Measurements from ENCODE around the gene SGTA.

SGTA gene

GRCh38 chr19:2733930-2734588, 49.0 kb downstream of the SGTA start:
- Histone ChIP-seq H3K9me3 (ENCODE audit: low read length) (peaks cover 9% of the 10 kb centered on the region), H3K27me3 (ENCODE audit: insufficient read depth, low read length) (no peaks in the 10 kb centered on the region), H3K36me3 (ENCODE audit: insufficient read depth, low read length) (peaks cover 43% of the 10 kb centered on the region), H2AFZ (ENCODE audit: low read depth, low read length) (no peak overlapping the region), H3K4me1 (ENCODE audit: insufficient read depth, low read length) (peaks cover 6% of the 10 kb centered on the region), H3K4me3 (ENCODE audit: low read length) (no peak overlapping the region)

DNA sequence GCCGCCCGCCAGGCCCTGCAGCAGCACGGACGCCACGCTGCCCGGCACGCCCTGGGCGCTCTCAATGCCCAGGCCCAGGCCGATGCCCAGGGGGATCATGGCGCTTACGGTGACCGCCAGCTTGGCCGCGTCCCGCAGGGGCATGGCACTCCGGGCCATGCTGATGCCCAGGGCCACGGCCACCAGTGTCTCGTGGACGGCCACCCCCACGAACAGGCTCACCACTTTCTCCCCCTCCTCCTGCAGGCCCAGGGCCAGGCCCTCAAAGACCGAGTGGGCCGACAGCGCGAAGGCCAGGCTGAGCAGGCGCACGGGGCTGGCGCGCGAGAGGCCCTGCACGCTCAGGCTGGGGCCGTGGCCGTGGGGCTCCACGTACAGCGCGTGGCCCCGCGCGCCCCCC, 50.2 kb downstream of the SGTA start:
- Histone ChIP-seq H3K4me3 (ENCODE audit: low read length) (no peak overlapping the region), H2AFZ (ENCODE audit: low read depth, low read length) (no peak overlapping the region), H3K36me3 (ENCODE audit: insufficient read depth, low read length) (peaks cover 43% of the 10 kb centered on the region), H3K4me1 (ENCODE audit: insufficient read depth, low read length) (peaks cover 5% of the 10 kb centered on the region), H3K27me3 (ENCODE audit: insufficient read depth, low read length) (no peaks in the 10 kb centered on the region), H3K9me3 (ENCODE audit: low read length) (peaks cover 9% of the 10 kb centered on the region)

DNA sequence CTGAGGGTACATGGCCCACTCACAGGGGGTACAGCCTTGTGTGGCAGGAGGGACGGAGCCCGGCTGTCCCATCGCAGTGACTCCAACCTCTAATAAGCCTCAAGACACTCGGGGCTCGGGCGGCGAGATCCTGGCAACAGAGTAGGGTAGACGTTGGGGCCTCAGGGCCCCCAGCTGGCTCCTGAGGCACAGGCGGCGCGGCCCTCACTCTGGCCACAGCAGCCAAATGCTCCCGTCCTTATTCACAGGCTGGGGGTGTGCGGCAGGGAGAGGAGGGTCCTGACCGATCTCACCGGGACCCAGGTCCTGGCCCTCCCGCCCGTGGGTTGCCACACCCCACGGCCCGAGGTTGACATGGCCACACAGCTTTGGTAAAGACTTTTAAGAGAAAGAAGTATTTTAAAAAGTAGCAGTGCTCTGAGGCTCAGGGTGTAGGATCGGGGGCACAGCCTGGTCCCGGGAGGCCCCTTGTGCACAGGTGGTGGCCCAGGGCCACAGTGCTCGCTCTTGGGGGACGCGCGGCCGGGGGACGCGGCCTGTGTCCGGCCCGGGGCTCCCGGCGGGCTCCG, 50.8 kb downstream of the SGTA start:
- Histone ChIP-seq H3K27me3 (ENCODE audit: insufficient read depth, low read length) (peaks cover 3% of the 10 kb centered on the region), H3K36me3 (ENCODE audit: insufficient read depth, low read length) (peaks cover 43% of the 10 kb centered on the region), H3K9me3 (ENCODE audit: low read length) (peaks cover 9% of the 10 kb centered on the region), H2AFZ (ENCODE audit: low read depth, low read length) (no peak overlapping the region), H3K4me1 (ENCODE audit: insufficient read depth, low read length) (peaks cover 5% of the 10 kb centered on the region), H3K4me3 (ENCODE audit: low read length) (no peak overlapping the region)

DNA sequence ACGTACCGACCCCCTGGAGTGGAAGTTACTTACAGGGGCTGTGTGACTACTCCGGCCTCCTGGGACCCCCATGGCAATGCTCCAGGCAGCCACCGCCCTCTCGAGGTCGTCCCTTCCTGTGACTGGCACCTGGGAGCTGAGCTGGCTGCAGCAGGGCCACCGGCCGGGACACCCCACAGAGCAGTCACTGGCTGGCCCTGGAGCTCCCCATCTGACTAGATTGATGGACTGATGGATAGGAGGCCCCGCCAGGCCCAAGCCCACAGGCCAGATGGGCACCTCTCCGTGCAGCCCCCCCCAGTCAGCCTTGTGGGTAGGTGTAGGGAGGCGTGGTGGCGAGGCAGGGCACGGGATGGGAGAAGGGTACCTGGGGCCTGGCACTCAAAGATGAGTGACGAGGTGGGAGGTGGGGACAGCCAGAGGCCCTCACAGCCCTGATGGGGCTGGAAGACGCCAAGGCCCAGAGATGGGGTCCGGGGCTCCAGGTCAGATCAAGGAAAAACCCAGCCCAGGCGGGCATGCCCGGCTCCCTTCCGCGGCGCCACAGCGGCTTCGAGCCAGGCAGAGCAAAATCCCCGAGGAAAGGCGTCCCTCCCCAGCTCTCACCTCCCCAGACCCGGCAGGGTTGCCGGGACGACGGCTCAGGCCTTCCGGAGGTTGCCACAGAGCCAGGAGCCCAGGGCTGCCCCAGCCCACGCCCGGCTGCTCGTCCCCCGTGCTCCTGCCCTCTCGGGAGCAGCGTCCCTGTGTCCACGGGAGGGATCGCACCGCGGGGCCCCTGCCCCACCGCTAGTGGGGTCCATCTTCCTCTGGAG, 51.7 kb downstream of the SGTA start:
- Histone ChIP-seq H2AFZ (ENCODE audit: low read depth, low read length) (no peak overlapping the region), H3K4me3 (ENCODE audit: low read length) (no peak overlapping the region), H3K36me3 (ENCODE audit: insufficient read depth, low read length) (peaks cover 35% of the 10 kb centered on the region), H3K9me3 (ENCODE audit: low read length) (peaks cover 1% of the 10 kb centered on the region), H3K4me1 (ENCODE audit: insufficient read depth, low read length) (peaks cover 9% of the 10 kb centered on the region), H3K27me3 (ENCODE audit: insufficient read depth, low read length) (peaks cover 9% of the 10 kb centered on the region)

DNA sequence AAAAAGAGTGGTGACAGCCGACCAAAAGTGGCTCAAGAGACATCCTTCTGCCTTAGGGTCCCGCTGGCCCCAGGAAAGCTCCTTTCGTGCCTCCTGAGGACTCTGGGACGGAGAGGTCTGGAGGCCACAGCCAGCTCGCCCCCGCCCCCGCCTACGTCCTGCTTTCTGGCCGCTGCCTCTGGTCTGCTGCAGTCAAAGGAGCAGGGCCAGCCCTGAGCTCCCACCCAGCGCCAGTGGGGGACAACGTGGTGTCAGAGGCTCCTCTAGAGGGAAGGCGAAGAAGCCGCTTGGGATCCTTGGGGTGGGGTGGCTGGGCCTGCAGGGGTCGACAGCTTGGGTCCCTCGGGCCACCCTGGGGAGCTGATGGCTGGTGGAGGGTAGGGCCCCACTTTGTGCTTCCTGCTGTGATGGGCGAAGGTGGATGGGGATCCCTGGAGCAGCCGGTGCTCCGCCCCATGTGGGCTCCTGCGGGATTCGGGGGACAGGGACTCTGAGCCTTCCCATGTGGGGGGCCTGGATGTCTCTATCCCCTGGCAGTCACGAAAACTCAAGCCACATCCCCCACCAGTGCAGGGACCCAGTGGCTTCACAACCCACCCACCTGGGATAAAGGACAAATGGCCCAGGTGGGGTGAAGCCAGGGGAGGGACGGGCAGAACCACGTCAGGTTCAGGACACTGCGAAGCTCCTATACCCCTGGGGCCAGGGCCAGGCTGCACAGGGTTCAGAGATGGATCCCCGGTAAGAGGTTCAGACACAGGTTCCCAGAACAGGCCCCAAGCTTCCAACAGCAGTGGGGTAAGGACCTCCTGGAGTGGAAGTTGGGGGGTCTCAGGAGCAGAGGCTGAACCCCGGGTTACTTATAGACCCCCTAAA, 52.9 kb downstream of the SGTA start:
- H3K27me3 ChIP-seq (ENCODE audit: insufficient read depth, low read length) = peaks cover 9% of the 10 kb centered on the region
- no peak overlapping the region for H2AFZ ChIP-seq (ENCODE audit: low read depth, low read length)
- peaks cover 9% of the 10 kb centered on the region for H3K4me1 ChIP-seq (ENCODE audit: insufficient read depth, low read length)
- no peaks in the 10 kb centered on the region for H3K9me3 ChIP-seq (ENCODE audit: low read length)
- peaks cover 24% of the 10 kb centered on the region for H3K36me3 ChIP-seq (ENCODE audit: insufficient read depth, low read length)
- no peak overlapping the region for H3K4me3 ChIP-seq (ENCODE audit: low read length)

DNA sequence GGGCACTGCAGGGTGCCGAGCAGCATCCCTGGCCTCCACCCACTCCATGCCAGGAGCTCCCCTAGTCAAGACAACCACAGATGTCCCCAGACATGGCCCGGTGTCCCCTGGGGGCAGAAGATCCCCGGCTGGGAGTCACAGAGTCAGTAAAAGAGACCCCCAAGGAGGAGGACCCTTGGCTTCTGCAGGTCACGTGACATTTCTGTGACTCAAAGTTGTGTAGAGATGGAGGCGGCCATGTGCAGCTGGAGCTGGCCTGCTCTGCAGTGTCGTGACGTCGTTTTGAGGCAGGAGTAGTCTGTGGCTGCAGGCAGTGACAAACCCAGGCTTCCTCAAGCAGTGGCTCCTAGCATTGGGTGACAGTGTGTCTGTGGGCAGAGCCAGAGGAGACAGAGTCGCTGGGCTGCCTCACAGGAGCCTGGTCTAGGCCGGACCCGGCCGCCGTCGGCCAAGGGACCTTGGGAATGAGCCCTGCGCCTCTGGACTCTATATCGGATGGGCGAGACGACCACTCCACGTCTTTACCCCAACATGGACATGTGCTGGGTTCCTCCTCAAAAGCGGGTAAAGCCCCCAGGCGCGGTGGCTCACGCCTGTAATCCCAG, 54.2 kb downstream of the SGTA start:
- no peak overlapping the region for H3K4me3 ChIP-seq (ENCODE audit: low read length)

GRCh38 chr19:2727640-2727944, 55.5 kb downstream of the SGTA start:
- Histone ChIP-seq H3K4me1 (ENCODE audit: insufficient read depth, low read length) (peaks cover 9% of the 10 kb centered on the region), H2AFZ (ENCODE audit: low read depth, low read length) (no peak overlapping the region), H3K36me3 (ENCODE audit: insufficient read depth, low read length) (peaks cover 6% of the 10 kb centered on the region), H3K9me3 (ENCODE audit: low read length) (no peaks in the 10 kb centered on the region), H3K4me3 (ENCODE audit: low read length) (no peak overlapping the region), H3K27me3 (ENCODE audit: insufficient read depth, low read length) (peaks cover 23% of the 10 kb centered on the region)

More for the DNA sequence above, 54.2 kb downstream of the SGTA start:
- Histone ChIP-seq H3K27me3 (ENCODE audit: insufficient read depth, low read length) (peaks cover 11% of the 10 kb centered on the region), H3K9me3 (ENCODE audit: low read length) (no peaks in the 10 kb centered on the region), H3K36me3 (ENCODE audit: insufficient read depth, low read length) (peaks cover 12% of the 10 kb centered on the region), H3K4me1 (ENCODE audit: insufficient read depth, low read length) (peaks cover 9% of the 10 kb centered on the region), H2AFZ (ENCODE audit: low read depth, low read length) (no peak overlapping the region)

- H3K9me3 ChIP-seq (ENCODE audit: low read length) = no peaks in the 10 kb centered on the region
- no peak overlapping the region for H3K4me3 ChIP-seq (ENCODE audit: low read length)
- H3K27me3 ChIP-seq (ENCODE audit: insufficient read depth, low read length) = peaks cover 29% of the 10 kb centered on the region
- H2AFZ ChIP-seq (ENCODE audit: low read depth, low read length) = no peak overlapping the region
- peaks cover 8% of the 10 kb centered on the region for H3K4me1 ChIP-seq (ENCODE audit: insufficient read depth, low read length)
- H3K36me3 ChIP-seq (ENCODE audit: insufficient read depth, low read length) = peaks cover 1% of the 10 kb centered on the region
These were observed 56.0 kb downstream of the SGTA start for GRCh38 chr19:2726904-2727639.

DNA sequence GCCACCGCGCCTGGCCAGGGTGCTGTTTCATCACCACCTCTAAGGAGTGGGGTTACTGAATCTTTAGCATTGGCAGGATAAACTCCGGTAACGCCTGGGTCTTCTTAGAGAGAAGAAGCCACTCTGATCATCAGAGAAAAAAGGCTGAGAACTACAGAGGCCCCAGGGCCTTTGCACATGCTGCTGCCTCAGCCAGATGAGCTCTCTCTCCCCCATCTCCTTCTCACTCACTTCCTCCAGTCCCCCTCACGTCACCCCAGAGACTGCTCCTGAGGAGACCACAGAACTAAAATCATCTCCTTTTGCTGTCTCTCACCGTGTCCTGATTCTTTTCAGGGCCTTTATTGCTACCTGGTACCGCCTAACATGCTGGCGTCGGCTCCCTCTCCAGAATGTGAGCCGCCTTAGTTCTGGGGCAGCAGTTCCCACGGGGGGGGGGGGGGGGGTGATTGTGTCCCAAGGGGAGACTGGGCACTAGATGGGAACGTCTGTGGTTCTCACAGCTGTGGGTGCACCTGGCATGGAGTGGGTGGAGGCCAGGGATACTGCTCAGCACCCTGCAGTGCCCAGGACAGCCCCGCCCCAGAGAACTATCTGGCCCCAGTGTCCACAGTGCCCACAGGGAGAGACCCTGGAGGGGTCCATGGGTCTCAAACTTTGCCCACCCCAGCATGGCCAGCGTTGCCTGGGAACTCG, 56.8 kb downstream of the SGTA start:
- H3K4me3 ChIP-seq (ENCODE audit: low read length) = no peak overlapping the region
- no peaks in the 10 kb centered on the region for H3K9me3 ChIP-seq (ENCODE audit: low read length)
- H3K4me1 ChIP-seq (ENCODE audit: insufficient read depth, low read length) = peaks cover 4% of the 10 kb centered on the region
- peaks cover 30% of the 10 kb centered on the region for H3K27me3 ChIP-seq (ENCODE audit: insufficient read depth, low read length)
- H3K36me3 ChIP-seq (ENCODE audit: insufficient read depth, low read length) = no peaks in the 10 kb centered on the region
- H2AFZ ChIP-seq (ENCODE audit: low read depth, low read length) = no peak overlapping the region

DNA sequence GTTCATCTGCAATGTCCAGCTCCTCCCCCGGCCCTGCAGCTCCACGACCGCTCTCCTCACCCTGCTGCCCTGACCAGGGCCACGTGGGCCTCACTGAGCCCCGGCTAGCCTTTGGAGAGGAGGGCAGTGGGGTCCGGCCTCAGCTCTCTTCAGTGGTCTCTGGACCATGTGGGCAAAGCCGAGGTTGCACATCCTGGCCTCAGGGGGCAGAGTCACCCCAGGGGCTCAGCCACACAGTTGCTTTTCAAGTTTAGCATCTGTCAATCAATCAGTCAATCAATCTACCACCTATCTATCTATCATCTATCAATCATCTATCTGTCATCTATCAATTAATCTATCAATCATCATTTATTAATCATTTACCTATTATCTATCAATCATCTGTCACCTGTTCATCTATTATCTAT, 58.9 kb downstream of the SGTA start:
- H3K4me1 ChIP-seq (ENCODE audit: insufficient read depth, low read length) = peaks cover 12% of the 10 kb centered on the region
- no peak overlapping the region for H3K4me3 ChIP-seq (ENCODE audit: low read length)
- no peaks in the 10 kb centered on the region for H3K9me3 ChIP-seq (ENCODE audit: low read length)
- H2AFZ ChIP-seq (ENCODE audit: low read depth, low read length) = no peak overlapping the region
- H3K36me3 ChIP-seq (ENCODE audit: insufficient read depth, low read length) = no peaks in the 10 kb centered on the region
- peaks cover 30% of the 10 kb centered on the region for H3K27me3 ChIP-seq (ENCODE audit: insufficient read depth, low read length)

DNA sequence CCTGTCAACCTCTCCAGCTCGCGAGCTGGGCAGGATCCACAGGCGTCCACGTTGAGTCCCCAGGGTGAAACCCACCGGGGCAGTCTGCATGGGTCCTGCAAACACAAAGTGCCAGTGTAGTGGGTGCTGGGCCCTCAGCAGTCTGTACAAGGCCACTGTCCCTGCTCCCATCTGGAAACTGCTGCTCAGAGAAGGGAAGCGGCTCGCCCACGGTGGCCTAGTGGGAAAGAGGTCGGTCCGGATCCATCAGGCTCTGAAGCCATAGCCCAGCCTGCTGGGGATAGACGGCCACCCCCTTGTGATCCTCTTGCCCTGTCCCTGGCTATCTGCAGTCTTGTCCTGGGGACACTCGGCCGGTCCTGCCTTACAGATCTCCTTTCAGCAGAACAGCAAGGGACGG, 59.3 kb downstream of the SGTA start:
- Histone ChIP-seq H3K4me3 (ENCODE audit: low read length) (no peak overlapping the region), H3K9me3 (ENCODE audit: low read length) (no peaks in the 10 kb centered on the region), H3K4me1 (ENCODE audit: insufficient read depth, low read length) (peaks cover 12% of the 10 kb centered on the region), H2AFZ (ENCODE audit: low read depth, low read length) (no peak overlapping the region), H3K36me3 (ENCODE audit: insufficient read depth, low read length) (no peaks in the 10 kb centered on the region), H3K27me3 (ENCODE audit: insufficient read depth, low read length) (peaks cover 30% of the 10 kb centered on the region)

- Histone ChIP-seq H3K9me3 (ENCODE audit: low read length) (no peaks in the 10 kb centered on the region), H3K36me3 (ENCODE audit: insufficient read depth, low read length) (no peaks in the 10 kb centered on the region), H3K4me3 (ENCODE audit: low read length) (no peak overlapping the region), H3K4me1 (ENCODE audit: insufficient read depth, low read length) (peaks cover 12% of the 10 kb centered on the region), H3K27me3 (ENCODE audit: insufficient read depth, low read length) (peaks cover 30% of the 10 kb centered on the region), H2AFZ (ENCODE audit: low read depth, low read length) (no peak overlapping the region)
These were observed 59.7 kb downstream of the SGTA start for GRCh38 chr19:2723345-2723715.

Measured in neuron (in vitro differentiated cells).